ENCODE results near the gene SYNGR1.

The SYNGR1 gene

DNA sequence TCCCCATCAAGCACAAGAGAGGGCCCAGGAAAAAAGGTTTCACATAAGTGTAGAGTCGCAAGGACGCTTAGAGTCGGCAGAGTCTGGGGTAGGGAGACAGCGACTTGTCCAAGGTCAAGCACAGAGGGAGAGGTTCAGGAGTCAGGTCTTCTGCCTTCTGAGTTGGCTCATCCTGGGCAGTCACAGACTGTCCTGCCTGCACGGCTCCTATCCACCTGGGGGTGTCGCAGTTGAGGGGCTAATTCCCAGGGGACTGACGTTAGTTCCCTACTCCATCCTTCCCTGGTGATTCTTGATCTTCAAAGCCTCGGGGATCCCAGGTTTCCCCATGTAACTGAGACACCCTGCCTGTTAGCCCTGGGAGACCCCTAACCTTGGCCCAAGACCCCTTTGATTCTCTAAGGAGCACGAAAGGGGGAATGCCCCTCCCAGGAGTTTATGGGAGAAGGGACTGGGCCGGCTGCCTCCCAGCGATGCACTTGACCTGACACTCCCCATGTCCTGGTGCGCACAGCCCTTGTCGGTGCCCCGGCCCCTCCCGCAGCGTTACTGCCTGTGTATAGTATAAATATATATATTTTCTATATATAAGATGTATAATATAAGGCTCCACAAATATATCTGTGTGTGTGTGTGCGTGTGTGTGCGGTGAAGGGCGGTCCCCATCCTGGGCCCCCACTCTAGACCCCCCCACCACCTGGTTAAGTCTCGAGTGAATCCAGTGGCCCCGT, 35.1 kb downstream of the SYNGR1 start:
- Histone ChIP-seq H3K27me3 (peaks cover 12% of the 10 kb centered on the region), H3K4me3 (ENCODE audit: low read depth in 1 of 2, low read length in 1 of 2) (no peak overlapping the region), H3K27ac (no peak overlapping the region), H3K9me3 (no peaks in the 10 kb centered on the region), H3K36me3 (no peaks in the 10 kb centered on the region), H3K4me1 (ENCODE audit: control insufficient read depth in 1 of 2, insufficient read depth in 1 of 2, low read depth in 1 of 2, low read length in 1 of 2) (peaks cover 8 to 10% of the 10 kb centered on the region in 2 experiments)
- TF ChIP-seq, protein P1, sequence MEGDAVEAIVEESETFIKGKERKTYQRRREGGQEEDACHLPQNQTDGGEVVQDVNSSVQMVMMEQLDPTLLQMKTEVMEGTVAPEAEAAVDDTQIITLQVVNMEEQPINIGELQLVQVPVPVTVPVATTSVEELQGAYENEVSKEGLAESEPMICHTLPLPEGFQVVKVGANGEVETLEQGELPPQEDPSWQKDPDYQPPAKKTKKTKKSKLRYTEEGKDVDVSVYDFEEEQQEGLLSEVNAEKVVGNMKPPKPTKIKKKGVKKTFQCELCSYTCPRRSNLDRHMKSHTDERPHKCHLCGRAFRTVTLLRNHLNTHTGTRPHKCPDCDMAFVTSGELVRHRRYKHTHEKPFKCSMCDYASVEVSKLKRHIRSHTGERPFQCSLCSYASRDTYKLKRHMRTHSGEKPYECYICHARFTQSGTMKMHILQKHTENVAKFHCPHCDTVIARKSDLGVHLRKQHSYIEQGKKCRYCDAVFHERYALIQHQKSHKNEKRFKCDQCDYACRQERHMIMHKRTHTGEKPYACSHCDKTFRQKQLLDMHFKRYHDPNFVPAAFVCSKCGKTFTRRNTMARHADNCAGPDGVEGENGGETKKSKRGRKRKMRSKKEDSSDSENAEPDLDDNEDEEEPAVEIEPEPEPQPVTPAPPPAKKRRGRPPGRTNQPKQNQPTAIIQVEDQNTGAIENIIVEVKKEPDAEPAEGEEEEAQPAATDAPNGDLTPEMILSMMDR (IDR thresholded peaks at IDR 0.05) = no peak

DNA sequence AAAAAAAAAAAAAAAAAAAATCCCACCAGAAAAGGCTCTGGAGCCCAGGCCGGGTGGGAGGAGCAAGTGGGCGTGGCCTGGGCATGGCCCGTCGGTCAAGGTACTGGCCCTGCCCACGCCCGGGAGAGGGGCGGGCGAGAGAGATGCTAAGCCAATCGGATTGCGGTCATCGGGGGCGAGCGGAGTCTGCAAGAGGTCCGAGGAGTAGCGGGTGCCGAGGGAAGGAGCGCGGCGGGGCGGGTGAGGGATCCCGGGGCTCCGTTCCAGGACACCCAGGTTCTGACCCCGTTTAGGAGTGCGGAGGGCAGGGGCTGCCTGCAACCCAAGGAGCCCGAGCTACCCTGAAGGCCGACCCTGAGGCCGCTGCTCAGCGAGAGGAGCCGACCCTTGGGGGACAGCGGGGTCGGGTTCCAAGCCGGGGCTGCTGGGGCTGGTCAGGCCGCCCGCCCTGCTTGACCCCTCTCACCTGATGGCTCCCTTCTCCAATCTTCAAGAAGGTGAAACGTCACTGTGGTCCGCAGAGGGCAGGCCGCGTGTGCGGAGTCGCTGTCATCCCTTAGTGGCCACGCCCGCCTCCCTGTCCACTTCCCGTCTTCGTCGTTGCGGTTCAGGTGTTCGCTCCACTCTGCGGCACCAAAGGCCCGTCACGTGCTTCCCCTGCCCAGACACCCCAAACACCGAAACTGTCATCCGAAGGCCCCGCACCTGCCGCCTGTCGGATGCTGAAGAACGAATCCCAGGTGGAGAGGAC, 38.6 kb downstream of the SYNGR1 start:
- peaks cover 8 to 20% of the 10 kb centered on the region in 2 experiments for H3K4me1 ChIP-seq (ENCODE audit: control insufficient read depth in 1 of 2, insufficient read depth in 1 of 2, low read depth in 1 of 2, low read length in 1 of 2)
- H3K4me3 ChIP-seq (ENCODE audit: low read depth in 1 of 2, low read length in 1 of 2) = peak overlapping the region; percentile 64 to 77
- H3K9me3 ChIP-seq = no peaks in the 10 kb centered on the region
- peak overlapping the region; percentile 78 for H3K27ac ChIP-seq
- no peaks in the 10 kb centered on the region for H3K36me3 ChIP-seq
- peaks cover 12% of the 10 kb centered on the region for H3K27me3 ChIP-seq
- TF ChIP-seq, protein P1 (IDR thresholded peaks at IDR 0.05) = no peak

DNA sequence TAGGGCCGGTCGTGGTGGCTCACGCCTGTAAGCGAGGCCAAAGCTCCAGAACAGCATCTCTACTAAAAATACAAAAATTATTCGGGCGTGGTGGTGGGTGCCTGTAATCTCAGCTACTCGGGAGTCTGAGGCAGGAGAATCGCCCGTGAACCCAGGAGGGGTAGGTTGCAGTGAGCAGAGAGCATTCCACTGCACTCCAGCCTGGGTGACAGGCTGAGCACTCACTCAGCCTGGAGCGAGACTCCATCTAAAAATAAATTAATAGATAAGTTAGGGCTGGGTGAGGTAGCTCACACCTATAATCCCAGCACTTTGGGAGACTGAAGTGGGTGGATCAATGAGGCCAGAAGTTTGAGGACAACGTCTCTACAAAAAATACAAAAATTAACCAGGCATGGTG, 39.6 kb downstream of the SYNGR1 start:
- TF ChIP-seq, protein P1 (IDR thresholded peaks at IDR 0.05) = no peak

DNA sequence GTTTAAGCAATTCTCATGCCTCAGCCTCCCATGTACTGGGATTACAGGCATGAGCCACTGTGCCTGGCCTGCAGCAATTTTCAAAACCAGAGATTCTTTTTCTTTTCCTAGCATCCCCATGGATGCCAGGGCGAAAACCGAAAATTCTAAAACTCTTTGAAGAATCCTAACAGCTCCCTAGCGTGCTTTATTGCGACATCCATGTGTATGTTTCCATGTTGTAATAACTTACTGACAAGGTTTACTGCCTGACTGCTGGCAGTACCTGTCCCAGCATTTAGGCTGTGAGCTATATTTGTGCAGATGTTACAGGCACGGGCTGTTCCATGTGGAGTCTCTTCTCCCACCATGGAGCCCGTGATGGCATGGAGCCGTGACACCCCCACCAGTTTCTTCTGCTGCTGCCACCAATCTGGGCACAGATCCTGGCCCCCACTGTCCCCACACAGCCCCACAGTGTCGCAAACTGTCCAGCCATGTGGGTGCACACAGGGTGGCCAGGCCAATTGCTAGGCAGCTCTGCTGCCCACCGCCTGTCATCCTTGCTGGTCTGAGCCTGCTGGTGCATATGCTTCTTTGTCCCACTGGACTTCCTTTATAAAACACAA, 42.7 kb downstream of the SYNGR1 start:
- no peak overlapping the region for H3K27ac ChIP-seq
- no peaks in the 10 kb centered on the region for H3K36me3 ChIP-seq
- peaks cover 8 to 20% of the 10 kb centered on the region in 2 experiments for H3K4me1 ChIP-seq (ENCODE audit: control insufficient read depth in 1 of 2, insufficient read depth in 1 of 2, low read depth in 1 of 2, low read length in 1 of 2)
- no peaks in the 10 kb centered on the region for H3K9me3 ChIP-seq
- peaks cover 5% of the 10 kb centered on the region for H3K27me3 ChIP-seq
- TF ChIP-seq, protein P1 (IDR thresholded peaks at IDR 0.05) = no peak
- H3K4me3 ChIP-seq (ENCODE audit: low read depth in 1 of 2, low read length in 1 of 2) = no peak overlapping the region

More for the DNA sequence above, 39.6 kb downstream of the SYNGR1 start:
- peaks cover 12% of the 10 kb centered on the region for H3K27me3 ChIP-seq
- no peak overlapping the region for H3K27ac ChIP-seq
- H3K4me3 ChIP-seq (ENCODE audit: low read depth in 1 of 2, low read length in 1 of 2) = no peak overlapping the region
- no peaks in the 10 kb centered on the region for H3K36me3 ChIP-seq
- H3K9me3 ChIP-seq = no peaks in the 10 kb centered on the region
- peaks cover 8 to 20% of the 10 kb centered on the region in 2 experiments for H3K4me1 ChIP-seq (ENCODE audit: control insufficient read depth in 1 of 2, insufficient read depth in 1 of 2, low read depth in 1 of 2, low read length in 1 of 2)

DNA sequence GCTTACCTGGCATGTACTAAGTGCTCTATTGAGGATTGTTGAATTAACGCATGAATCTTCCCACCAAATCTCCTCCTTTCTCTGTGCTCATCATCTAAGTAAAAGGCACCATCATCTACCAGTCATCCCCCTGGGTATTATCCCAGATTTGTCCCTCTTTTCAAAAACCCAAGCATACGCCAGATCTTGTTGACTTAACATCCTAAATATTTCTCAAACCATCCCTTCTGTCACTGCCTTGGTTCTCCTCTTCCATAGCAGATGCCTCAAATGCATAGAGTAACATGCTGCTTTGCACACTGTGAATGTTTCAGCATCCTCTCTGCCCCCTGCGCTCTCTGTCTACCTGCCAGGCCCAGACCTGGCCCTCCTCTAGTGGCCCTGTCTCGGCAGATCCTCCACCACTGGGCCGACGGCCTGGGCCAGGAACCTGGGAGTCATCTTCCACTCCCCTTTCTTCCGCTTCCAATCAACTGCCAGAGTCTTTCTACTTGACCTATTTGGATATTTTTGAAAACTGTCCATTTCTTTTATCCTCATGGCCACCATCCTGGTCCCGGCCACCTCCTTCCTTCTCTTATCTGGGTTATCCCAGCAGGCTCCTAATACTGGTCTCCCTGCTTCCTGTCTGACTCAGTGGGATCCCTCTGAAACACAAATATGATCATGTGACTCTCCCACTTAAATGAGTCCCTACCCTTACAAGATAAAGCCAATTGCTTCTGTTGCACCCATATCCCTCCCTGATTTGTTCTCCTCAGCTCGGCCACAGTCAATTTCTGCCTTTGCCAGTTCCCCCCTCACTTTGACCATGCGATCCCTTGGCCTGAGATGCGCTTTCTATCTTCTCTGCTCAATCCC, 46.4 kb downstream of the SYNGR1 start:
- Histone ChIP-seq H3K27ac (no peak overlapping the region), H3K4me1 (ENCODE audit: control insufficient read depth in 1 of 2, insufficient read depth in 1 of 2, low read depth in 1 of 2, low read length in 1 of 2) (peaks cover 16 to 21% of the 10 kb centered on the region in 2 experiments), H3K36me3 (no peaks in the 10 kb centered on the region), H3K4me3 (ENCODE audit: low read depth in 1 of 2, low read length in 1 of 2) (no peak overlapping the region), H3K9me3 (no peaks in the 10 kb centered on the region), H3K27me3 (no peaks in the 10 kb centered on the region)
- TF ChIP-seq, protein P1 (IDR thresholded peaks at IDR 0.05) = no peak
